DOHH2 (cell line): Measurements from ENCODE around the gene PRRC2A.

Source experiments
- H3F3A ChIP-seq: fragments of 200-600 bp; sonication (generic), shearing (Covaris generic); 2 replicates; pipeline ENCODE4 v1.6.0; 2016; ENCODE audit warnings: antibody characterized with exemption, mild to moderate bottlenecking; ENCODE audit not compliant: control insufficient read depth, insufficient read depth
- H3K27ac ChIP-seq: fragments of 200-600 bp; sonication (generic); 2 replicates; pipeline ENCODE4 v1.5.1; 2014; ENCODE audit warnings: low read depth, mild to moderate bottlenecking, low read length, moderate library complexity
- H3K27me3 ChIP-seq: fragments of 200-600 bp; sonication (generic); 2 replicates; pipeline ENCODE4 v1.6.1; 2014; ENCODE audit warnings: mild to moderate bottlenecking, low read length, mixed read lengths; ENCODE audit not compliant: control insufficient read depth
- H3K36me3 ChIP-seq: fragments of 200-600 bp; sonication (generic); 2 replicates; pipeline ENCODE4 v1.6.1; 2014; ENCODE audit warnings: mild to moderate bottlenecking, low read length, moderate library complexity, mixed read lengths; ENCODE audit not compliant: control insufficient read depth
- H3K4me1 ChIP-seq: fragments of 200-600 bp; sonication (generic); 2 replicates; pipeline ENCODE4 v1.6.1; 2014; ENCODE audit warnings: mild to moderate bottlenecking, low read length, mixed read lengths; ENCODE audit not compliant: control insufficient read depth
- H3K4me2 ChIP-seq: fragments of 200-600 bp; sonication (generic); 2 replicates; pipeline ENCODE4 v1.6.0; 2014; ENCODE audit warnings: mild to moderate bottlenecking, low read length, moderate library complexity
- H3K4me3 ChIP-seq: fragments of 200-600 bp; sonication (generic); 2 replicates; pipeline ENCODE4 v1.5.1; 2014; ENCODE audit warnings: mild to moderate bottlenecking, low read length, mixed read lengths
- H3K79me2 ChIP-seq: fragments of 200-600 bp; sonication (generic); 2 replicates; pipeline ENCODE4 v1.6.1; 2014; ENCODE audit warnings: mild to moderate bottlenecking, low read length, mixed read lengths; ENCODE audit not compliant: control insufficient read depth
- H3K9me2 ChIP-seq: fragments of 200-600 bp; sonication (generic); replicated peaks from 2 replicates; pipeline ENCODE4 v1.6.1; 2014; ENCODE audit warnings: mild to moderate bottlenecking, low read length, mixed read lengths; ENCODE audit not compliant: control insufficient read depth
- H3K9me3 ChIP-seq: fragments of 200-600 bp; sonication (generic); 2 replicates; pipeline ENCODE4 v1.6.1; 2014; ENCODE audit warnings: antibody characterized with exemption, low read length, mixed read lengths; ENCODE audit not compliant: control insufficient read depth, insufficient read depth
- H4K20me1 ChIP-seq: fragments of 200-600 bp; sonication (generic); 2 replicates; pipeline ENCODE4 v1.6.0; 2014; ENCODE audit warnings: low read depth, mild to moderate bottlenecking, antibody characterized with exemption, low read length, moderate library complexity; ENCODE audit not compliant: control insufficient read depth, insufficient read depth
- EZH2phosphoT487 ChIP-seq: fragments of 200-600 bp; sonication (generic); IDR thresholded peaks from 2 replicates; pipeline ENCODE4 v1.6.1; 2017; ENCODE audit warnings: borderline replicate concordance, mild to moderate bottlenecking, antibody characterized with exemption, low read length, moderate library complexity, mixed read lengths
- TF ChIP-seq, protein P1 (sequence below): fragments of 200-600 bp; sonication (generic); IDR thresholded peaks from one replicate; pipeline ENCODE4 v1.5.1; 2014; ENCODE audit warnings: antibody characterized with exemption, mild to moderate bottlenecking, low read depth, low read length; ENCODE audit not compliant: poor library complexity, severe bottlenecking

Gene PRRC2A

DNA sequence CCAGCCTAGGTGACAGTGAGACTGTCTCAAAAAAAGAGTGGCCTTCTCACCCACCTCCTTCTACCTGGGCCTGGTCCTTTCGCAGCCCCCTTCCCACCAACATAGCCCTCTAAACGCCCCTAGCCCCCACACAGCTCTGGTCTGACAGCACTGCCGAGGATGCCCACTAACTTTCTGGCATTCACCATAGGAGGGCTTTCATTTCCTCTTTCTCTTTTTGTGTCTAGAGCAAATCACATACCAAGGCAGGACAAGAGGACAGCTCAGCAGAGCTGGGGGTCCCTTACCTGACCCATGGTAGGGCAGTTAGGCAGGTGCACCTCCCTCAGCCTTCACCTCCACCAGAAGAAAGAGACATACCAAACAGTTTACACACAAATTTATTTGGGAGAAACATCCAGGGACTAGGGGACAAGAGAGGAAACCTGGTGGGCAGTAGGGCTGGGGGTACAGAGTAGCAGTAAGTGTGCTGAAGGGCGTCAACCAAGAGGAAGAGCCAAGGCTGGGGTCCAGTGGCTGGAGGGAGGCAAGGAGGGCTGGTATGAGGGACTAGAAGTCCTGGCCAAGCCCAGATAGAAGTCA lies 55.9 kb downstream of the PRRC2A start:
- peaks cover 19% of the 10 kb centered on the region for H3K36me3 ChIP-seq
- H3K27ac ChIP-seq = no peak overlapping the region
- TF ChIP-seq EZH2phosphoT487 = no peak
- TF ChIP-seq, protein P1, sequence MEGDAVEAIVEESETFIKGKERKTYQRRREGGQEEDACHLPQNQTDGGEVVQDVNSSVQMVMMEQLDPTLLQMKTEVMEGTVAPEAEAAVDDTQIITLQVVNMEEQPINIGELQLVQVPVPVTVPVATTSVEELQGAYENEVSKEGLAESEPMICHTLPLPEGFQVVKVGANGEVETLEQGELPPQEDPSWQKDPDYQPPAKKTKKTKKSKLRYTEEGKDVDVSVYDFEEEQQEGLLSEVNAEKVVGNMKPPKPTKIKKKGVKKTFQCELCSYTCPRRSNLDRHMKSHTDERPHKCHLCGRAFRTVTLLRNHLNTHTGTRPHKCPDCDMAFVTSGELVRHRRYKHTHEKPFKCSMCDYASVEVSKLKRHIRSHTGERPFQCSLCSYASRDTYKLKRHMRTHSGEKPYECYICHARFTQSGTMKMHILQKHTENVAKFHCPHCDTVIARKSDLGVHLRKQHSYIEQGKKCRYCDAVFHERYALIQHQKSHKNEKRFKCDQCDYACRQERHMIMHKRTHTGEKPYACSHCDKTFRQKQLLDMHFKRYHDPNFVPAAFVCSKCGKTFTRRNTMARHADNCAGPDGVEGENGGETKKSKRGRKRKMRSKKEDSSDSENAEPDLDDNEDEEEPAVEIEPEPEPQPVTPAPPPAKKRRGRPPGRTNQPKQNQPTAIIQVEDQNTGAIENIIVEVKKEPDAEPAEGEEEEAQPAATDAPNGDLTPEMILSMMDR = no peak
- H3K4me3 ChIP-seq = no peak overlapping the region
- peaks cover 12% of the 10 kb centered on the region for H3K4me1 ChIP-seq
- H3F3A ChIP-seq = peaks cover 17% of the 10 kb centered on the region
- H3K9me2 ChIP-seq = no peaks in the 10 kb centered on the region
- H3K9me3 ChIP-seq = no peaks in the 10 kb centered on the region
- no peaks in the 10 kb centered on the region for H3K79me2 ChIP-seq
- peaks cover 26% of the 10 kb centered on the region for H3K27me3 ChIP-seq
- no peaks in the 10 kb centered on the region for H4K20me1 ChIP-seq
- no peak overlapping the region for H3K4me2 ChIP-seq

DNA sequence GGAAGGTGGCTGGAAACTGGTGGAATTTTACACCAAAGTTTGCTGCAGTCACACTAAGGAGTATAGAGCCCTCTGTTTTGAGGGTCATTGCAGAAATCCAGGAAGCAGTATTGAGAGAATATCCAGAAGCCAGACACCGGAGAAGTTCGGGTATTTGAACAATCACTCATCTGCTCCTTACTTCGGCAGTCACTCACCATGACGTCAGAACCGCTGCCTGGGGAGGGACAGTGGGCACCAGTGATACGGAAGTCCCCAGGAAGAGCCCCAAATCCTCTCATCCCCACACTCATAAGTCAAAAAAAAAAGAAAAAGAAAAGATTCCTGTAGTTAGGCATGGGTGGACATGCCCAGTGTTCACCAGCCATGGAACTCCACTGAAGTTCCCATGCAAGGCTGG lies 56.4 kb downstream of the PRRC2A start:
- Histone ChIP-seq H3K27me3 (peaks cover 26% of the 10 kb centered on the region), H3K4me2 (no peak overlapping the region), H3K27ac (no peak overlapping the region), H3K9me3 (no peaks in the 10 kb centered on the region), H3K36me3 (peaks cover 14% of the 10 kb centered on the region), H3K4me3 (no peak overlapping the region), H4K20me1 (no peaks in the 10 kb centered on the region), H3K4me1 (peaks cover 16% of the 10 kb centered on the region), H3K79me2 (no peaks in the 10 kb centered on the region), H3F3A (peaks cover 17% of the 10 kb centered on the region), H3K9me2 (no peaks in the 10 kb centered on the region)
- TF ChIP-seq EZH2phosphoT487 = no peak
- TF ChIP-seq, protein P1 = no peak

DNA sequence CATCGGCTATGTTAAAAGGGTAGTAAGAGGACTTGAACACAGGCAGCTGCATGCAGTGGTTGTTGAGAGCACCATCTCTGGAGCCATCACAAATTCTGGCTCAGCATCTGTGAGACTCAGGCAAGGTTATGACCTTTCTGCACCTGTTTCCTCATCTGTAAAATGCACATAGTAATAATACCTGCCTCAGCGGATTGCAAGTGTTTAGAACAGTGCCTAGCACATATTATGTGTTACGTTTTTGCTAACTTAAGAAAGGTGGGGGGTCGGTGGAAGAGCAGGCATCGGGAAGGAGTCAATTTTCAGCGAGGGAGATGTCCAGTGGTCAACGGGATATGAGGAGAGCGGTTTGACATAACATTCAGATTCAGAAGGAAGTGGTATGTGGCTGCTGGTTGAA lies 57.4 kb downstream of the PRRC2A start:
- no peak overlapping the region for H3K4me2 ChIP-seq
- no peaks in the 10 kb centered on the region for H3K9me3 ChIP-seq
- no peak overlapping the region for H3K4me3 ChIP-seq
- H4K20me1 ChIP-seq = no peaks in the 10 kb centered on the region
- H3K9me2 ChIP-seq = no peaks in the 10 kb centered on the region
- H3K79me2 ChIP-seq = no peaks in the 10 kb centered on the region
- no peak overlapping the region for H3K27ac ChIP-seq
- H3K36me3 ChIP-seq = peaks cover 4% of the 10 kb centered on the region
- peaks cover 26% of the 10 kb centered on the region for H3K27me3 ChIP-seq
- TF ChIP-seq, protein P1 = no peak
- TF ChIP-seq EZH2phosphoT487 = no peak
- peaks cover 16% of the 10 kb centered on the region for H3K4me1 ChIP-seq
- H3F3A ChIP-seq = peaks cover 17% of the 10 kb centered on the region
